NOMO-1 (cell line): ENCODE results near the gene ZKSCAN4.

ENCODE experiments used
- DNase-seq, 2 experiments: peaks; one replicate each; lab custom pipeline; 2025; ENCODE audit not compliant: unreplicated experiment in 2 of 2; lab: John Stamatoyannopoulos, UW

Gene ZKSCAN4

GRCh38 chr6:28251661-28252008 is 434 bp downstream of the ZKSCAN4 start:
- DNase-seq = peak in 1 of 2 experiments; percentile 4

DNA sequence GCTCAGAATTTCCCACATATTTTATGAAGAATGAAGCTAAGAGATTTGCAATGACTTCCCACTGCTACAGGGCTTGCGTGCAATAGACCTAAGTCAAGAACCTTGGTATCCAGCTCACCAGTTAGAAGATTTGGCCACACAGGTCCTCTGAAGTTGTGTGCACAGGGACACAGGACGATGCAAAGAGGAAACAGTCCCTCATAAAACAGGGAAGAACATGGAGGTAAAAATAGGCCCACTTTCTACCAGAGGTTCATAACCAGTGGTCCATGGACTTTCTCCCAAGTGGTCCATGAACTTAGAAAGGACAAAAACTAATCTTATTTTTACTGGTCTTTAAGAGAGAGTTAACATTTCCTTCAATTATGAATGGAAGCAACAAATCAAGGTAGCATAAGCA is 1.3 kb downstream of the ZKSCAN4 start:
- DNase-seq = no peak

GRCh38 chr6:28248916-28249315 is 3.2 kb downstream of the ZKSCAN4 start:
- DNase-seq = no peak

GRCh38 chr6:28245206-28245941 is 6.7 kb downstream of the ZKSCAN4 start:
- no peak for DNase-seq

- no peak for DNase-seq
Observed at GRCh38 chr6:28243946-28244345, 8.1 kb downstream of the ZKSCAN4 start.

DNA sequence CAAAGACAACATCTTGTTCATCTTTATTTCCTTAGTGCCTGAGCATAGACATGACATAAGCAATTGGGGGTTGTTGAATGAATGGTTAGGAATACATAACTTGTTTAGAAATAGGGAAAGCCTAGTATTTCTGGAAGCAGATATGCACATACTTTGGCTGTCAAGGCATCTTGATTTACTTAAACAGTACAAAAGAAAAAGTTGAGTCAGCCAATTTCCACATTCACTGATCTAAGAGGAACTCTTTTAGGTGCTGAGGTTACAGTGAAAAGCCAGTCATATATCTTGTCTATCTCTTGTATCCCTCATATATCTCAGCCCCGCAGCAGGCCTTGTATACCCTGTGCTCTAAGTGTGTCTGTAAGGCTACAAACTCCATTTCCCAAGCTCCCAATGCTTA is 11.6 kb downstream of the ZKSCAN4 start:
- DNase-seq = no peak

GRCh38 chr6:28239636-28240035 is 12.4 kb downstream of the ZKSCAN4 start:
- DNase-seq = no peak

GRCh38 chr6:28235912-28236452 is 16.1 kb downstream of the ZKSCAN4 start:
- peak in 1 of 2 experiments; percentile 49 for DNase-seq

GRCh38 chr6:28232785-28233184 is 19.3 kb downstream of the ZKSCAN4 start:
- DNase-seq = no peak

DNA sequence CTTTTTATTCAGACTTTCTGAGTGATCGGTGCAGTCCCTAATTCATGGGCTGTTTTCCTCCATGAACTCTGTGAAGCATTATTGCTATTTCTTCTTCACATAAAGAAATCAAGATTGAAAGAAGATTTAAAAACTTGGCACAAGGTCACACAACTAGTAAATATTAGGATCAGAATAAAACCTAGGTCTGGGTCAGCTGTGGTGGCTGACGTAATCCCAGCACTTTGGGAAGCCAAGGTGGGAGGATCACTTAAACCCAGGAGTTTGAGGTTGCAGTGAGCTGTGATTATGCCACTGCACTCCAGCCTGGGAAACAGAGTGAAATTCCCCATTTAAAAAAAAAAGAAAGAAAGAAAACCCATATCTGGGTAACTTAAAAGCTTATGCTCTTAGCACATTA is 25.6 kb downstream of the ZKSCAN4 start:
- no peak for DNase-seq

- DNase-seq = peak; percentile 54 to 64
Observed at GRCh38 chr6:28225056-28225834, 26.8 kb downstream of the ZKSCAN4 start, which contains the start of gene ZSCAN9. TSS of gene ZSCAN9 (plus strand) at chr6:28225275. CDS start at chr6:28227085, 1,810 bp downstream.

DNA sequence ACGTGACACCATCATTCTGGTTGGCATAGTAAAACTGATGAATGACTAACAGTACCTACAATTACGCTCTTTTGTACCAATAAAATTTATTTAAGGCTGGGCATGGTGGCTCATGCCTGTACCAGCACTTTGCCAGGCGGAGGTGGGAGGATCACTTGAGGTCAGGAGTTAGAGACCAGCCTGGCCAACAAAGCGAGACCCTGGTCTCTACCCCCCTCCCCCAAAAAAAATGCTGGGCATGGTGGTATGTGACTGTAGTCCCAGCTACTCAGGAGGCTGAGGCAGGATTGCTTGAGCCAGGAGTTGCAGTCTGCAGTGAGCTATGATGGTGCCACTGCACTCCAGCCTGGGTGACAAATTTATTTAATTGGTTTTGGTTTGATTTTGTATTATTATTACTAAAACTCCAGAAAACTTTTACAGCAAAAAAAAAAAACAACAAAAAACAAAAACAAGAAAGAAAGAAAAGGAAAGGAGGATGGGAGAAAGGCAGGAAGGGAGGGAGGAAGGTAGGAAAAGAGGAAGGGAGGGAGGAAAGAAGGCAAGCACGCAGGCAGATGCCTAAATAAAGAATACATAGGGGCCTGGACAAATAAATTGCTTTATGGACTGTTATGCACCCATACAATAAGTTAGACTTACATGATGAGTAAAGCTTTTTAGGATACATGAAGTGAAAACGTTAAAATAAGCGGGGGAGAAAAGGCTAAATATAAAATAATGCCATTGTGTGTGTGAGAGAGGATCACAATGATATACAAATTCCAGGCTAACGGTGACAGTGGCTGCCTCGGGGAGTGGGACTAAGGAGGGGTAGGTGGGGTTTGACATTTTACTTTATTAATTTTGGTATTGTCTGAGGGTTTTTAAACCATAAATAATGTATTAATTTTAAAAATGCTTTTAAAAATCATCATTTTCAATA is 27.7 kb downstream of the ZKSCAN4 start:
- no peak for DNase-seq

DNA sequence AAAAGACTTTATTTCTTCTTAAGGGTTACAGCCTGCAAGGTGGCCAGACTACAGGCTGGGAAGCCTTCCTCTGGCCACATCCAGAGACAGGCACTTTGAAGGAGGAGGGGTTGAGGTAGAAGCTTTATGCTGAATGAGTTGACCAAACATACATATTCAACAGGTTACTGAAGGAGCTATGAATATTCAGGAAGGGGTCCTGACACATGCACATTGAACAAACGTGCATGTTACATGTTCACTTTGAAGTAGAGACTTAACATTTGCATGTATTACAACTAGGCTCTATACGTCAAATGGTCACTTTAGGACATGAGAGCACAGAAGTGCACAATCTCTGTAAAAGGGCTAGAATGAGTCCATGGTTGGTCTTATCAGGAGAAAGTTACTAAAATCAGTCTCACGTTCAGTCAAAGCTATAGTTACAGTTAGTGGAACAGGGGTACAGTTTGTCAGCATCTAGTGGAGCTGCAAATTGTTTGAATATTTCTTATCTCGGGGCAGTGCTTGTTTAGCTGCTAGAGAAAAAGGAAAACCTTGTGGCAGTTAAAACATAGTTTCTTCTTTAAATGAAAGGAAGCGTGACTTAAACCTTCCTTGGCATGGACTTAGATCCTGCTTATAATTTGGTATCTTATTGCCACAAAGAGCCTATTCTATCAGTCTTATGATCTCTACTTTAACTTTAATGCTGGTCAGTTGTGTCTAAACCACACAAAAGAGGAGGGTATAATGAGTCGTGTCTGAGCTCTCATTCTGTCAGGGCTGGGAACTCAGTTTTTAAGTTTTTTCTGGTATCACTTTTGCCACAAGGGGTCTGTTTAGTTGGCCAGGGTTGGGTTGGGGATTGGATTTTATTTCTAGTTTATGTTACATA is 31.6 kb downstream of the ZKSCAN4 start:
- no peak for DNase-seq

- peak; percentile 38 to 63 for DNase-seq
Observed at GRCh38 chr6:28218312-28219248, 33.5 kb downstream of the ZKSCAN4 start.

DNA sequence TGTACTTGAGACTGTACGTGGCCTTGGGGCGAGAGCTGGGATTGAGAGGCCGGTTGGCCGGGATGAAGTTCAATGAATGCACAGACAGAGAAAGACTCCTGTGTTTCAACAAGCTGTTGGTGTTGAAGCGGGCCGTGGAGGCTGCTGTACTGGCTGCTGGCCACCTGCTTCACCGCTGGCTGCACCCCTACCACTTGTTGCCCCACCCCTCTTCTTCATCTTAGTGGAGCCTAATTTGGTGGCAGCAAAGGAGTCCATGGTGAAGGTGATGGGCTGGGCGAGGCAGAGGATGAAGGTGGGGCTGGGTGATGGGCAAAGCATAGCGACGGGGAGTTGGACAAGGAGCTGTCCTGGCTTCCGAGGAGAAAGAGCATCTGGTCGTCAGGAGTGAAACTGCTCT is 34.2 kb downstream of the ZKSCAN4 start:
- no peak for DNase-seq

DNA sequence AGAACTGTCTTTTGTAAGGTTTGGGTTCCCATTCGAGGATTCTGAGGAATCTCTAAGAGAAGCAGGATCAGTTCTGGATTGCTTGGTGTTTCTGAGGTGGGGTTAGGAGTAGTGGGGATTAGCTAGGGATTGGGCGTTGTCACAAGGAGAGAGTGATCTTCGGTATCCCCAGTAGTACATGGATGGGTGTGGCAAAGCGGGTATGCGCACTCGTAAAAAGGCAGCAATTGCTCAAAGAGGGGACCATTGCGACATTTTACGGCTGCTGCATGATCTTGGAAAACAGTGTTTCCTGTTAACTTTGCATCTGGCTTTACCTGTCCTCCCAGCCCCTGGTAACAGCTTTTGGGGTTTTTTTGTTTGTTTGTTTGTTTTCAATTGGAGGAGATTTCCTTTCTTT is 36.6 kb downstream of the ZKSCAN4 start:
- DNase-seq = no peak

DNA sequence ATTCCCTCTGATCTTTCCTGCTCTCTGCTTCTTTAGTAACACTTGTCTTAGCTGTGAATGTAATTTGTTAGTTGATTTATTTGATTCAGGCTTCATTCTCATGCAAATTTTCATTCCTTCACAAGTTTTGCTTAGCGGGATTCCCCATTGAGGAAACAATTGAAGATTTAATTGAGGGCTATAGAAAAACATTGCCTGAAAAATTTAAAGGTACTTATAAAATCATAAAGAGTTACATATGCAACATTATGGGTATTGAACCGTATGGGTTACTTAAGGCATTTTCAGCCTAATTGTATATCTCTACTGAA is 38.9 kb downstream of the ZKSCAN4 start:
- DNase-seq = no peak

DNA sequence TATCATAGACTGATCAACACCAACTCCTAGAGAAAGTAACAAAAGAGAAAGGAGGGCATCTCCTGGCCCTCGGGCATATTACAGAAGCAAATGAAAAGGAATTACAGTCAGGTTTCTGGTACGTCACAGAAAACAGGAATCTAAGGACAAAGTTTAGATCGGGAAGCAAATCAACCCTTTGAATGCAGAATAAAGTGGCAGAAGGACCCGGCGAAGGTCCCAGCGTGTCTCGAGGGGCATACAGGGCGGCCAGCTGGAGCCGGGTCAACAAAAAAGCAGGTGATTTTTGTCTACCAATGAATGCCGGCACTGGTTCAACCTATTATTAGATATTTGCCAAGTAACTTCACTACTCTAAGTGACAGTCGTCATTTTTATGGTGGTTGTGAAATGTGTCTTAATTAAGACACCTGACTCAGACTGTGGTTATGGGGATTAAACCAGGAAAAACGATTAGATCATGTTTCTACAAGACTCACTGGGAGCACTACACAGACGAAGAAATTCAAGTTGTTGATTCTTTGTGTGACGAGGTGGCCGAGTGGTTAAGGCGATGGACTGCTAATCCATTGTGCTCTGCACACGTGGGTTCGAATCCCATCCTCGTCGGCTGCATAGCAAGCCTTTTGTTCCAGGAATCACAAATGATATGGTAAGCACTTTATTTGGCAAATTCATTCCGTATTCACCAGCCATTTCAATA is 39.4 kb downstream of the ZKSCAN4 start:
- DNase-seq = peak; percentile 76 to 86
